PC-9 (cell line): ENCODE results near the gene RNASE1. TPM values are rescaled to one million over a fixed set of nuclear protein-coding genes. Genes with fewer than 3 reads are reported as not detected.

Source experiments
- Bru-seq: library from RNA; stranded (reverse); fragments of 400-500 nt; gene quantifications from one replicate; lab custom pipeline; 2021; lab: Mats Ljungman, UMichigan
- BruChase-seq, 2 experiments: library from RNA; stranded (reverse); fragments of 400-500 nt; gene quantifications; one replicate each; lab custom pipeline; 2021; lab: Mats Ljungman, UMichigan
- BruUV-seq: library from RNA; stranded (reverse); fragments of 400-500 nt; replicated peaks from 2 replicates; lab custom pipeline; 2021; lab: Mats Ljungman, UMichigan
- CTCF ChIA-PET: fragments of 300-600 bp; sonication (Branson Sonifier 250); formaldehyde crosslinking; loops from one replicate; lab custom pipeline; 2022; ENCODE audit warnings: antibody characterized with exemption; lab: Charles Lee
- POLR2A ChIA-PET: fragments of 300-600 bp; sonication (Branson Sonifier 250); formaldehyde crosslinking; loops from one replicate; lab custom pipeline; 2022; ENCODE audit warnings: antibody characterized with exemption; ENCODE audit not compliant: unreplicated experiment; lab: Charles Lee
- DNase-seq, 2 experiments: peaks; one replicate each; pipeline versions ENCODE4 v3.0.0 to v3.0.0-alpha.2; 2015 to 2022; ENCODE audit warnings: mixed read lengths in 1 of 2
- H2AFZ ChIP-seq: fragments of 200-600 bp; sonication (generic); 2 replicates; pipeline ENCODE4 v1.8.1; 2017; ENCODE audit warnings: antibody characterized with exemption
- H3F3A ChIP-seq: fragments of 200-600 bp; sonication (generic); 2 replicates; pipeline ENCODE4 v1.8.1; 2017; ENCODE audit warnings: antibody characterized with exemption, mild to moderate bottlenecking, low read depth; ENCODE audit not compliant: insufficient read depth
- H3K27ac ChIP-seq: fragments of 200-600 bp; sonication (generic); 2 replicates; pipeline ENCODE4 v1.6.1; 2016; ENCODE audit warnings: mixed run types
- H3K27me3 ChIP-seq: fragments of 200-600 bp; sonication (generic); 2 replicates; pipeline ENCODE4 v1.6.1; 2016; ENCODE audit warnings: low read depth, mixed run types; ENCODE audit not compliant: insufficient read depth
- H3K36me3 ChIP-seq: fragments of 200-600 bp; sonication (generic); 2 replicates; pipeline ENCODE4 v1.6.1; 2016; ENCODE audit warnings: low read depth, mixed run types
- H3K4me1 ChIP-seq: fragments of 200-600 bp; sonication (generic); replicated peaks from 2 replicates; pipeline ENCODE4 v1.6.1; 2016; ENCODE audit warnings: mixed run types; ENCODE audit not compliant: insufficient read depth
- H3K4me2 ChIP-seq: fragments of 200-600 bp; sonication (generic); 2 replicates; pipeline ENCODE4 v1.6.1; 2017; ENCODE audit warnings: mixed run types
- H3K4me3 ChIP-seq: fragments of 200-600 bp; sonication (generic); 2 replicates; pipeline ENCODE4 v1.6.1; 2016; ENCODE audit warnings: mixed run types
- H3K79me2 ChIP-seq: fragments of 200-600 bp; sonication (generic); 2 replicates; pipeline ENCODE4 v1.6.1; 2017; ENCODE audit warnings: low read depth, mixed run types
- H3K9me2 ChIP-seq: fragments of 200-600 bp; sonication (generic); 2 replicates; pipeline ENCODE4 v1.8.1; 2017; ENCODE audit warnings: mild to moderate bottlenecking; ENCODE audit not compliant: insufficient read depth
- H3K9me3 ChIP-seq: fragments of 200-600 bp; sonication (generic); 2 replicates; pipeline ENCODE4 v1.8.1; 2016; ENCODE audit warnings: low read depth; ENCODE audit not compliant: insufficient read depth
- H4K20me1 ChIP-seq: fragments of 200-600 bp; sonication (generic); 2 replicates; pipeline ENCODE4 v1.8.1; 2017; ENCODE audit not compliant: insufficient read depth
- CTCF ChIP-seq: fragments of 200-600 bp; sonication (generic); conservative IDR thresholded peaks from 2 replicates; pipeline ENCODE4 v1.6.1; 2017; ENCODE audit warnings: mixed run types, antibody characterized with exemption, mild to moderate bottlenecking, moderate library complexity
- EZH2 ChIP-seq: fragments of 200-600 bp; sonication (generic); IDR thresholded peaks from 2 replicates; pipeline ENCODE4 v1.8.0; 2017; ENCODE audit warnings: antibody characterized with exemption, low read depth
- intact Hi-C: fragments of 100-400 bp; cut with micrococcal nuclease; formaldehyde crosslinking; loops from one replicate; pipeline ENCODE4 v1.10.0; 2022; ENCODE audit not compliant: unreplicated experiment
- long read RNA-seq: library from polyadenylated mRNA; stranded (forward); transcript quantifications from one replicate; pipeline ENCODE4 v2.0.0, GENCODE V29; 2022
- total RNA-seq: library from RNA; stranded (reverse); gene quantifications from 2 replicates; pipeline ENCODE4 v1.2.3, GENCODE V29; 2021

RNASE1 gene
- total RNA-seq (32.2 and 47.4 TPM in 2 replicates), Bru-seq, nascent RNA (percentile 51 among the genes with signal in this experiment), BruChase-seq, experiment 1, labeled RNA remaining after a 2-hour chase (percentile 58 among the genes with signal in this experiment), BruChase-seq, experiment 2, labeled RNA remaining after a 6-hour chase (percentile 71 among the genes with signal in this experiment)
- long read RNA-seq, transcript RNASE1-202 (2 exons, 1,348 nt), result major isoform, 72 of 80 reads
- long read RNA-seq, transcript RNASE1-201 (3 exons, 878 nt), result minor isoform, 5 of 80 reads
- long read RNA-seq, partial matches to known transcripts, result 1 of 80 reads
- long read RNA-seq, other reads (novel, unspliced or antisense), result 0 of 80 reads

DNA sequence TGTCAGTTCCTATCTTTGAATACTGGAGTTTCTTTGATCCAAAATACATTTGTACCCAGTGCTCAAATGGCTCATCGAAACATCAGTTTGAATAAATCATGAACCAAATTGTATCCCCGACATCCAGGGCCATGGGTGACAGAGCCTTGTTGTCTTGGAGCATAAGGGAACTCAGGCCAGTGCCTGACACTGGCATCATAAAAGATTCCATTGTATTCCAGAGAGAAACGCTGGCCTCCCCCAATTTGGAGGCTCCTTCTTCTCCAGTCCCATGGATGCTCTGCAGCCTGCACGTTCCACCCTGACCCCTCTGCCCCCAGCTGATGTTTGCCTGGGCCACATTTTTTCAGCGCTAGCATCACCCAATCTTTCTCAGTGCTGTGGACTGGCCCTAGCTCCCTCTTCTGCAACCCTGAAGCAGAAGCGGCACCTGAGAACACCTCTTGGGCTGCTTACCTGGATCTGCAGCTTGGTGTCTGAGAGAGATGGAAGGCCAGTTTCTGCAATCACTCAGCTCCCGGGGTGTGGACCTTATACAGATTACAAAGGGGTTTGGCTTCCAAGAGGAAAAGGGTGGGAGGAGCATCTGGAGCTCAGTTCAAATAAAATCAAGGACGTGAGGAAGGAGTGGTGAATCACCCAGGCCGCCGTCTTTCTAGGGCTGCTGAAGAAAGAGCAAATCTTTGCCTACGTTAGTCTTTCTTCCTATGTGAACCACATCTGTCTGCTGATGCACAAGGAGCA lies at the start of gene RNASE1:
RNASE1 (minus strand) TSS at position 504 of the 744 bp plus-strand sequence. CDS start 776 bp downstream, outside the sequence.
- no peaks in the 10 kb centered on the region for H3K36me3 ChIP-seq
- no peaks in the 10 kb centered on the region for H3K27me3 ChIP-seq
- H4K20me1 ChIP-seq, result no peaks in the 10 kb centered on the region
- no TSS peak for BruUV-seq
- DNase-seq, result peak in 1 of 2 experiments; percentile 33
- no peak within 1 kb of the TSS for H3K4me2 ChIP-seq
- no peak within 1 kb of the TSS for H3K4me3 ChIP-seq
- CTCF ChIA-PET, result interaction anchor here (0.7 to 1.3 kb wide), 3 partner anchors 24 to 269 kb away, joined by 3 to 6 read pairs (median 4); no protein-coding TSS in a partner anchor
- H3K4me1 ChIP-seq, result no peaks in the 10 kb centered on the region
- TF ChIP-seq EZH2 (no peak), CTCF (no peak)
- H3K27ac ChIP-seq, result no peak within 1 kb of the TSS
- H3F3A ChIP-seq, result no peaks in the 10 kb centered on the region
- POLR2A ChIA-PET, result interaction anchor here (0.6 to 0.9 kb wide), 6 partner anchors 14 to 265 kb away, joined by 3 to 24 read pairs (median 6); no protein-coding TSS in a partner anchor
- intact Hi-C loops, result loop anchor here (2.0 to 10.0 kb wide), 2 partner anchors 52 to 106 kb away; no protein-coding TSS in a partner anchor
- H2AFZ ChIP-seq, result no peak within 1 kb of the TSS
- H3K79me2 ChIP-seq, result no peaks in the 10 kb centered on the region
- no peaks in the 10 kb centered on the region for H3K9me2 ChIP-seq
- H3K9me3 ChIP-seq, result no peaks in the 10 kb centered on the region

- H3K4me2 ChIP-seq, result peak overlapping the region; percentile 61
- H3K4me1 ChIP-seq, result peaks cover 18% of the 10 kb centered on the region
- no peaks in the 10 kb centered on the region for H4K20me1 ChIP-seq
- TF ChIP-seq EZH2 (no peak), CTCF (no peak)
- no peaks in the 10 kb centered on the region for H3K79me2 ChIP-seq
- intact Hi-C loops, result no loop called here
- DNase-seq, result no peak
- H3K27me3 ChIP-seq, result no peaks in the 10 kb centered on the region
- no peaks in the 10 kb centered on the region for H3K9me3 ChIP-seq
- H3K9me2 ChIP-seq, result no peaks in the 10 kb centered on the region
- BruUV-seq, result no TSS peak
- H2AFZ ChIP-seq, result 0 out of 2 replicates have a peak overlapping the region, but pooled peaks have one; percentile 13
- H3F3A ChIP-seq, result peaks cover 10% of the 10 kb centered on the region; the same call in 1 of the 2 replicates
- no peak overlapping the region for H3K4me3 ChIP-seq
- no peaks in the 10 kb centered on the region for H3K36me3 ChIP-seq
- peak overlapping the region; percentile 56 for H3K27ac ChIP-seq
- ChIA-PET POLR2A (no interaction called here), CTCF (interaction anchor here (0.6 to 1.1 kb wide), 2 partner anchors 10 to 152 kb away, joined by 3 to 4 read pairs; no protein-coding TSS in a partner anchor)
Measured at GRCh38 chr14:20848955-20849570, 46.4 kb upstream of the RNASE1 start.
